ENCODE measurements around the gene CARNS1.
A peak's percentile ranks its signal among the peaks of the same experiment; 100 is the strongest.

Gene CARNS1

GRCh38 chr11:67435031-67435726 is 19.7 kb downstream of the CARNS1 start:
- H3K9me3 Mint-ChIP-seq: no peaks in the 10 kb centered on the region
- ATAC-seq: no peak
- no peaks in the 10 kb centered on the region for H3K27me3 Mint-ChIP-seq
- peak overlapping the region; percentile 100 for H3K4me3 Mint-ChIP-seq
- peak overlapping the region; percentile 97 for H3K27ac Mint-ChIP-seq
- H3K4me1 Mint-ChIP-seq: peaks cover 78% of the 10 kb centered on the region
- peaks cover 65% of the 10 kb centered on the region for H3K36me3 Mint-ChIP-seq

DNA sequence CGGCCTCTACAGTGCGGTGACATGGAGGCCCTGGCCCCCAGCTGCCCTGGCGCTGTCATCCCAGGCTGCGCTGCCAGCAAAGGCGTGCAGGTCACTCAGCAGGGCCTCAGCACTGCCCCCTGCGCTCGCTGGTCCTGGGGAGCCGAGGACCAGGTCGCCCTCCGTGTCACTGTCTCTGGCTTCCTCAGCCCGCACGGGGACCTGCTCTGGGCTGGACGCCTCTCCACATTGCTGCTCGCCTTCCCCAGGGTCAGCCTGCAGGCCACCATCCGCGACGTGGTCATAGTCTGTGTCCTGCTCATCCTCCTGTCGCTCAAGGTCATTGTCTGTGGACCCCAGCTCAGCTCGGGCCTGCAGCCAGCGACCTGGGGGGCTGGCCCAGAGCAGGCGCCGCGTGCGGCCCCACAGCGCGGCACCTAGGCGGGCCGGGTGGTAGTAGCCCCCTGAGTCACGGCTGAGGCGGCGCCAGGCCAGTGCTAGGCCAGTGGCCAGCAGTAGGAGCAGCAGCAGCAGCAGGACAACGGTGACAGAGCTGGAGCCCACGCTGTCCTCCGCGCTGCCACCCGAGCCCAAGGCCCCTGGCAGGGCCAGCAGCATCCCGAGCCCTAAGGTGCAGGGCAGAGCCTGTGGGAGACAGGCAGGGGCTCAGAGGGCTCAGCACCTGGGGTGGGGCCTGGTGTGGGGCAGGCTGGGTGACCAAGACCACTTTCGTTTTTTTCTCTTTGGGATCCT is 20.4 kb downstream of the CARNS1 start:
- ATAC-seq: no peak

GRCh38 chr11:67436459-67437081 is 21.1 kb downstream of the CARNS1 start:
- peaks cover 64% of the 10 kb centered on the region for H3K36me3 Mint-ChIP-seq
- H3K27me3 Mint-ChIP-seq: no peaks in the 10 kb centered on the region
- peak overlapping the region; percentile 97 for H3K27ac Mint-ChIP-seq
- ATAC-seq: peak; percentile 73
- H3K4me1 Mint-ChIP-seq: peaks cover 84% of the 10 kb centered on the region
- H3K9me3 Mint-ChIP-seq: no peaks in the 10 kb centered on the region
- H3K4me3 Mint-ChIP-seq: peak overlapping the region; percentile 100

More for the DNA sequence above, 20.4 kb downstream of the CARNS1 start:
- Mint-ChIP-seq H3K27ac (peak overlapping the region; percentile 97), H3K27me3 (no peaks in the 10 kb centered on the region), H3K9me3 (no peaks in the 10 kb centered on the region), H3K4me1 (peaks cover 79% of the 10 kb centered on the region), H3K4me3 (peak overlapping the region; percentile 100), H3K36me3 (peaks cover 65% of the 10 kb centered on the region)

GRCh38 chr11:67437082-67437808 is 21.8 kb downstream of the CARNS1 start, which contains the start of gene PTPRCAP:
Gene PTPRCAP (minus strand): TSS chr11:67437682. CDS start chr11:67437619, 63 bp downstream.
- Mint-ChIP-seq H3K36me3 (peaks cover 57% of the 10 kb centered on the region), H3K9me3 (no peaks in the 10 kb centered on the region), H3K4me1 (peaks cover 84% of the 10 kb centered on the region), H3K27ac (peak within 1 kb of the TSS; percentile 97), H3K27me3 (no peaks in the 10 kb centered on the region), H3K4me3 (peak within 1 kb of the TSS; percentile 100)
- ATAC-seq: peak; percentile 65

GRCh38 chr11:67437809-67438157 is 22.3 kb downstream of the CARNS1 start:
- no peak for ATAC-seq
- peak overlapping the region; percentile 97 for H3K27ac Mint-ChIP-seq
- H3K4me3 Mint-ChIP-seq: peak overlapping the region; percentile 100
- no peaks in the 10 kb centered on the region for H3K9me3 Mint-ChIP-seq
- no peaks in the 10 kb centered on the region for H3K27me3 Mint-ChIP-seq
- H3K36me3 Mint-ChIP-seq: peaks cover 55% of the 10 kb centered on the region
- H3K4me1 Mint-ChIP-seq: peaks cover 85% of the 10 kb centered on the region

DNA sequence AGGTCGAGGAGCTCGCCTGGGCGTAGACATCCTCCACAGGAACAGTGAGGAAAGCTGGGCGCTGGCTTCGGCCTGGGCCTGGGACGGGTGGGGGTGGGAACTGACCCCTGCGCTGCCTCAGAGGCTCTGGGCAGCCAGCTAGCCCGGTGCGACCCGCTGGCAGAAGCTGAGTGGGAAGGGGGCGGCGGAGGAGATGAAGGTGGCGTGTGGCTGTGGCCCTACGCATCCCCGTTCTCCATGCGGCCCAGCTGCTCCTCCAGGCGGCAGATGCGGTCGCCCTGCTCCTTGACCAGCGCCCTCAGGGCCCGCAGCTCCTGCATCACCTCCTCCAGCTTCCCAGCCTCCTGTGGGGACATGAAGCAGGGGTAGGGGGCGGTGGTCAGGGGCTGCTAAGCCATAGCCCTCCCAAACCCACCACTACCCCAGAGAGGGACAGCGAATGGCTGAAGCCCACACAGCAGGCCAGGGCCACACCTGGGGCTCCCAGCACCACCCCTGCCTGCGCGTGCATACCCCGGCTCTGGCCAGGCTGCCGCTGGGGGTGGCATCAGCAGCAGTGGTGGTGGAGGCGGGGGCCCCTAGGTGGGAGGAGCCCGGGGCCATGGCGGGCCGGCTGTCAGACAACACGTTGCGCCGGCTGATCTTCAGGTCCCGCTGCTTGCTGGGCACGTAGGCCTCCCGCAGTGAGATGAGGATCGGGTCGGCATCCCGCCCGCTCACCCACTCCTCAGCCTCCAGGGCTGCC is 22.9 kb downstream of the CARNS1 start:
- H3K36me3 Mint-ChIP-seq: peaks cover 49% of the 10 kb centered on the region
- H3K27ac Mint-ChIP-seq: peak overlapping the region; percentile 97
- ATAC-seq: peak; percentile 67
- H3K4me3 Mint-ChIP-seq: peak overlapping the region; percentile 100
- peaks cover 83% of the 10 kb centered on the region for H3K4me1 Mint-ChIP-seq
- no peaks in the 10 kb centered on the region for H3K27me3 Mint-ChIP-seq
- H3K9me3 Mint-ChIP-seq: no peaks in the 10 kb centered on the region

DNA sequence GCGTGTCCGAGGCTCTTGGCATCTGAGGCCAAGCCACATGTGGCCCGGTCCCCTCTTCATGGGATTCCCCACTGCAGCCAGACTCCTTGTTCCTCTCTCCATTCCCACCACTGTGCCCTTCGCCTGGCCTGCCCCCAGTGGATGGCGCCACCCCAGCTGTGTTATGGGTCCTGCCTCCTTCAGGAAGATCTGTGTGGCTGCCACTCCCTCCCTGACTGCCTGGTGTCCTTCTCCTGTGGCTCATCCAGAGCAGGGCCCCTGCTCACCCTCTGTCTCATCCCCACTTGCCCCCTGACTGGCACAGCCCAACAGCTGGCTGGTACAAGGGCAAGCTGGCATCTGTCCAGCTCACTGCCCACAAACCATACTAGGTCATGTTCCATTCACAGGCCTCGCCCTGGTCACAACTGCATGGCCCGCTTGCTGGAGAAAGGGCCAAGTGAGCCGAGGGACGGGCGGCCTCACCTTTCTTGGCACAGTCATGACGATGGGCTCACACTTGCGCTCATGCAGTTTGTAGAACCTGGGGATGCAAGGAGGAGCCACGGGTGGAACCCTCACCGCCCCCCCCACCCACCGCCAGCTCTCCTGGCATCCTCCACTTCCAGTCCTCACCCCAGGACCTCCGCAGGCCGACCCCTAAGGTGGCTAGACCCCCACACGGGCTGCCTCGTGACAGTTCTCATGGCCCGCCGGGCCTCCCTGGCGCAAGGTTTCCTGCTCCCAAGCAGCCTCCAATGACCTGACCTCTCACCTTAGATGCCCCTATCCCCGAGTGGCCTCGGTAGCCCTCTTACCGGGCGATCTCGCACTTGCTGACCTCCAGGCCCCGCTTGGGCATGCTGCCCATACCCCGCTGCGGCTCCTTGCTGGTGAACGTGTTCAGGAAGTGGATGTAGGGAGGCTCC is 24.1 kb downstream of the CARNS1 start:
- H3K4me3 Mint-ChIP-seq: peak overlapping the region; percentile 100
- peaks cover 78% of the 10 kb centered on the region for H3K4me1 Mint-ChIP-seq
- H3K27me3 Mint-ChIP-seq: no peaks in the 10 kb centered on the region
- peak overlapping the region; percentile 97 for H3K27ac Mint-ChIP-seq
- no peaks in the 10 kb centered on the region for H3K9me3 Mint-ChIP-seq
- peaks cover 39% of the 10 kb centered on the region for H3K36me3 Mint-ChIP-seq
- ATAC-seq: no peak

- Mint-ChIP-seq H3K27me3 (no peaks in the 10 kb centered on the region), H3K9me3 (no peaks in the 10 kb centered on the region), H3K4me1 (peaks cover 78% of the 10 kb centered on the region), H3K27ac (peak overlapping the region; percentile 97), H3K36me3 (peaks cover 33% of the 10 kb centered on the region), H3K4me3 (peak overlapping the region; percentile 63)
- no peak for ATAC-seq
Observed at GRCh38 chr11:67440229-67441097, 25.0 kb downstream of the CARNS1 start.

DNA sequence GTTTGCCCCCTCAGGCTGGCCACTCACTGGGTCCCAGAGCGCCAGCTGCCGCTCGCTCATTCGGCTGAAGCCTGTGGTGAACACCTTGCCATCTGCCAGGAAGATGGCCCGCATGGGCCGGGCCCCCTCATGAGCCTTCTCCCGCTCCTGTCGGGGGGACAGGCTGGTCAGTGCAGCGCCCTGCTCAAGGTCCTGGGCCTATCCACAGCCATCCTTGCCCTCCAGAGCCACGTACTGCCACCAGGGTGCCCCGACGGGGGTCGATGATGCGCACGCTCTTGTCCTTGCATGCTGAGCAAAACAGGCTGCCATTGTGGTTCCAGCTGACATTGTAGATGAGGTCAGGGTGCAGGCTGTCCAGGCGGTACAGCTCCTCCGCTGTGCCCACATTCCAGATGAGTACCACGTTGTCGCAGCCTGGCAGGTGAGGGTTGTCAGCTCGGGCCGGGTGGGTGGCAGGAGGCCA is 25.7 kb downstream of the CARNS1 start:
- Mint-ChIP-seq H3K9me3 (no peaks in the 10 kb centered on the region), H3K36me3 (peaks cover 26% of the 10 kb centered on the region), H3K4me1 (peaks cover 78% of the 10 kb centered on the region), H3K27me3 (no peaks in the 10 kb centered on the region), H3K4me3 (peak overlapping the region; percentile 22), H3K27ac (peak overlapping the region; percentile 97)
- ATAC-seq: no peak

DNA sequence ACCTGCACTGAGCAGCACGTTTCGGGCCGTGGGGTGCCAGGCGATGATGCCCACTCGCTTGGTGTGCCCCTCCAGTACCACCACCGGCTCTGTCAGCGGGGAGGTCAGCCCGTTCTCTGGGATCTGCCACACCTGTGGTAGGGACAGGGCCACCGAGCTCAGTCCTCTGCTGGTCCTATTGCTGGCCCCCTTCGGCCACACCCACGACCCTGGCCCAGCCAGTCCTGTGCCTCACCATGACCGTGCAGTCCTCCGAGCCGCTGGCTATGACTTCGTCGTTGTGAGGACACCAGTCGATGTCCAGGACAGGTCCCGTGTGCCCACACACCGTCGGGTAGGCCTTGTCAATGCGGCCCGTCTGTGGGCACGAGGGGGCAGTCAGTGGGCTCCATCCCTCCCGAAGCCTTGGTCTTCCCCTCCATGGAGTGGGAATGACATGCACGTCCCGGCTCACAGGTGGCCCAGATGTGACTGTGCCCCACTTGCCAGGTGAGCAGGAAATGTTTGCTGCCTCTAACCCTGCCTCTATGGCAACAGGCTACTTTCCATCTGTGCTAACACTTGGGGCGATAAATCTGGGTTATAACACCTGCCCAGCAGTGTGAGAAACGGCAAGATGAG is 26.4 kb downstream of the CARNS1 start:
- Mint-ChIP-seq H3K36me3 (peaks cover 19% of the 10 kb centered on the region), H3K4me3 (peak overlapping the region; percentile 15), H3K9me3 (no peaks in the 10 kb centered on the region), H3K4me1 (peaks cover 84% of the 10 kb centered on the region), H3K27ac (peak overlapping the region; percentile 97), H3K27me3 (no peaks in the 10 kb centered on the region)
- ATAC-seq: no peak

DNA sequence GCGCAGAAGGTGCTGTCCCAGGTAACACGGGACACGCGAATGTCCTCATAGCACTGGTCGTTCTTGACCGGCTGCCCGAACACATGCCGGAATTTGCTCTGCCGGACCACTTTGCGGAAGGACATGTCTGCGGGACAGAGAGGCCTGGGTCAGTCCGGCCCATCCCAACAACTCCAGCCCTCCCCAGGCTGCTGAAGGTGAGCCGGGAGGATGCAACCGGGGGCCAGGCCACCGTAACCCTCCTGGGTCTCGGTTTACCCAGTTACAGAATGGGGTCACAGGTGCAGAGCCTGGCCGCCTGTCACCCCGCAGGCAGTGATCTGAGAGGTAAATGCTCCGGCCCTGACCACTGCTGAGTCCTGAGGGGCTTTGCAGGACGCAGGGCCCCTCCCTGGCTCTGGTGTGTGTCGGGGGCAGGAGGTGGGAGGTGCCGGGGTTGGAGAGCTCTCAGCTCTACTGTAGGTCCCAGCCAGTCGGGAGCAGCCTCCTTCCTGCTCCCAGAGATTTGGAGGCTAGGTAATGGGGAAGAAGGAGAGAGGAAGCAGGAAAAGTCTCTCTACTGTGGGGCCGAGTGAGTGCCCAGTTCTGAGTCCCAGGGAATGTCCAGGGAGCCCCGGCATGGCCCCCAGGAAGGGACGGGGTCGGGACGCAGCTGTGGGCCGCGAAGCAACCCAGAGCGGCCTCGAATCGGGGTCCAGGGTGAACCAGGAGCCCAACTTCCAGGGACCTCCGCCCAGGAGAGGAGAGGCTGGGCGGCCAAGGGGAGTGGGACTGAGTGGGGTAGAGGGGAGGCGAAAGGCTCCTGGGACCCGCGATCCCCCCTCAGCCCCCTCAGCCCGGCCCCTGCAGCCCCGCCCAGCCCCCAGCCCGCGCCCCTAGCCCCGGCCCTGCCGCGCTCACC is 27.3 kb downstream of the CARNS1 start:
- peak overlapping the region; percentile 79 for H3K4me3 Mint-ChIP-seq
- H3K9me3 Mint-ChIP-seq: no peaks in the 10 kb centered on the region
- H3K36me3 Mint-ChIP-seq: peaks cover 12% of the 10 kb centered on the region
- peak; percentile 1 for ATAC-seq
- H3K27me3 Mint-ChIP-seq: no peaks in the 10 kb centered on the region
- H3K27ac Mint-ChIP-seq: peak overlapping the region; percentile 97
- peaks cover 91% of the 10 kb centered on the region for H3K4me1 Mint-ChIP-seq

- Mint-ChIP-seq H3K27me3 (no peaks in the 10 kb centered on the region), H3K9me3 (no peaks in the 10 kb centered on the region), H3K4me3 (peak overlapping the region; percentile 80), H3K27ac (peak overlapping the region; percentile 97), H3K36me3 (no peaks in the 10 kb centered on the region), H3K4me1 (peaks cover 88% of the 10 kb centered on the region)
- no peak for ATAC-seq
Observed at GRCh38 chr11:67445515-67445914, 30.0 kb downstream of the CARNS1 start.

All from stimulated activated memory B cell treated with anti-CD40 and anti-IgM and Interleukin-4, amounts not matched to agents 10 μg/mL and 1 μg/mL and 100 μg/mL, for 72 hours (primary cell).